Pancreas (tissue), 10 donors: ENCODE results near the gene RAX2. TPM values are rescaled to one million over a fixed set of nuclear protein-coding genes. Genes with fewer than 3 reads are reported as not detected.
A peak's percentile ranks its signal among the peaks of the same experiment; 100 is the strongest.

Experiments
- ATAC-seq, 4 donors: fragments of 200-7000 bp; cut with Tn5 transposase; one replicate each; pipeline versions ENCODE4 v1.8.0 to v1.9.1; 2020; ENCODE audit warnings: mild to moderate bottlenecking in 4 of 4, moderate library complexity in 4 of 4
- DNase-seq, 6 donors: peaks; one replicate each; pipeline ENCODE4 v3.0.0-alpha.2; 2020
- FAIRE-seq: peaks from 2 replicates; lab custom pipeline; 2012; peaks lifted over from hg19 to GRCh38; lab: Jason Lieb, UNC
- H3K27ac ChIP-seq, 4 donors: fragments of 200-600 bp; sonication (generic); 1 replicate in 3 of 4; 2 replicates in 1 of 4; pipeline versions ENCODE4 v1.5.0 to v1.8.0; 2020
- H3K27me3 ChIP-seq, 4 donors: fragments of 200-600 bp; one replicate each; pipeline ENCODE4 v1.8.0; 2021
- H3K36me3 ChIP-seq, 3 donors: fragments of 200-600 bp; sonication (generic) in 1 of 3; one replicate each; pipeline versions ENCODE4 v1.5.0 to v1.8.0; 2020 to 2021
- H3K4me1 ChIP-seq, 3 donors: fragments of 200-600 bp; one replicate each; pipeline ENCODE4 v1.8.0; 2021
- H3K4me3 ChIP-seq, 4 donors: fragments of 200-600 bp; sonication (generic) in 2 of 4; one replicate each; pipeline versions ENCODE4 v1.5.0 to v1.8.0; 2020 to 2021
- H3K9me3 ChIP-seq, 4 donors: fragments of 200-600 bp; one replicate each; pipeline ENCODE4 v1.8.0; 2021
- WGBS, 2 donors: extraction: QIAGEN DNeasy Blood & Tissue Kit; methylation state at CpG; one replicate each; pipeline ENCODE4 v1.1.7; 2013; 5-methylcytosine and 5-hydroxymethylcytosine counted together
- intact Hi-C, 3 donors: fragments of 100-400 bp; cut with DNase I; formaldehyde crosslinking; loops; one replicate each; pipeline versions ENCODE4 v1.11.1 to v1.14.2; 2022
- polyA plus RNA-seq, 2 donors: library from polyadenylated mRNA; stranded (reverse); fragments of 200-250 nt; gene quantifications; one replicate each; pipeline ENCODE4 v1.2.3, GENCODE V29; 2013
- total RNA-seq, 6 donors: library from RNA; stranded (reverse); fragmentation: NEBNext Ultra II Directional in 4 of 6; extraction: Animal tissue kit (Norgen Biotek cat#: 25700) in 4 of 6; gene quantifications; one replicate each; pipeline versions ENCODE4 v1.2.1 to v1.2.4, GENCODE V29; 2021 to 2023
- TF ChIP-seq, protein P1 (sequence below), 4 donors: fragments of 200-600 bp; sonication (generic) in 3 of 4; IDR thresholded peaks; one replicate each; pipeline versions ENCODE4 v1.5.0 to v1.8.0; 2021; ENCODE audit warnings: antibody characterized with exemption in 4 of 4
- donor health status: healthy with polysubstance abuse.
- donor health status: DM: no; HTN: no; CAD: no; lungs with moderate emphysema.
- donor health status: DM: no; HTN: no; CAD: no.
- donor health status: control.
- donor health status: control.
- donor health status: Bipolar disorder and iron deficiency.
- donor health status: DM: yes; HTN: yes; CAD: no.
- donor health status: DM: no; HTN: no; CAD: no.
- donor health status: DM: no; HTN: no; CAD: no.
- donor health status: DM: yes; HTN: yes; CAD: no.

RAX2 gene
- total and polyA plus RNA-seq, 8 donors: not detected

- Histone ChIP-seq H3K4me1 (peaks cover 0 to 7% (median 0%) of the 10 kb centered on the region in 3 donors), H3K27me3 (no peaks in the 10 kb centered on the region), H3K4me3 (no peak overlapping the region), H3K27ac (no peak overlapping the region), H3K9me3 (no peaks in the 10 kb centered on the region), H3K36me3 (no peaks in the 10 kb centered on the region)
- FAIRE-seq (no peak), DNase-seq (peak in 1 of 6 donors; percentile 49), ATAC-seq (peak in 1 of 4 donors; percentile 14)
- TF ChIP-seq, protein P1, sequence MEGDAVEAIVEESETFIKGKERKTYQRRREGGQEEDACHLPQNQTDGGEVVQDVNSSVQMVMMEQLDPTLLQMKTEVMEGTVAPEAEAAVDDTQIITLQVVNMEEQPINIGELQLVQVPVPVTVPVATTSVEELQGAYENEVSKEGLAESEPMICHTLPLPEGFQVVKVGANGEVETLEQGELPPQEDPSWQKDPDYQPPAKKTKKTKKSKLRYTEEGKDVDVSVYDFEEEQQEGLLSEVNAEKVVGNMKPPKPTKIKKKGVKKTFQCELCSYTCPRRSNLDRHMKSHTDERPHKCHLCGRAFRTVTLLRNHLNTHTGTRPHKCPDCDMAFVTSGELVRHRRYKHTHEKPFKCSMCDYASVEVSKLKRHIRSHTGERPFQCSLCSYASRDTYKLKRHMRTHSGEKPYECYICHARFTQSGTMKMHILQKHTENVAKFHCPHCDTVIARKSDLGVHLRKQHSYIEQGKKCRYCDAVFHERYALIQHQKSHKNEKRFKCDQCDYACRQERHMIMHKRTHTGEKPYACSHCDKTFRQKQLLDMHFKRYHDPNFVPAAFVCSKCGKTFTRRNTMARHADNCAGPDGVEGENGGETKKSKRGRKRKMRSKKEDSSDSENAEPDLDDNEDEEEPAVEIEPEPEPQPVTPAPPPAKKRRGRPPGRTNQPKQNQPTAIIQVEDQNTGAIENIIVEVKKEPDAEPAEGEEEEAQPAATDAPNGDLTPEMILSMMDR (IDR thresholded peaks at IDR 0.05): no peak
- WGBS, 2 donors: 30 to 34% methylated on average over 9 of the region's 9 CpGs
- intact Hi-C loops: no loop called here
Observed at GRCh38 chr19:3720349-3720917, 51.6 kb downstream of the RAX2 start.

GRCh38 chr19:3719868-3720267 lies 52.2 kb downstream of the RAX2 start:
- Histone ChIP-seq H3K9me3 (no peaks in the 10 kb centered on the region), H3K4me3 (no peak overlapping the region), H3K27me3 (no peaks in the 10 kb centered on the region), H3K4me1 (peaks cover 0 to 7% (median 0%) of the 10 kb centered on the region in 3 donors), H3K36me3 (no peaks in the 10 kb centered on the region), H3K27ac (no peak overlapping the region)
- FAIRE-seq: no peak
- TF ChIP-seq, protein P1 (IDR thresholded peaks at IDR 0.05): no peak
- DNase-seq: no peak
- 70 to 92% methylated on average over 4 of the region's 4 CpGs for WGBS, 2 donors
- ATAC-seq: no peak
- intact Hi-C loops: loop anchor here in 1 of 3 donors (5.0 kb wide), 1 partner anchor 53 kb away; no protein-coding TSS in a partner anchor

Other genes with a start within 250 kb of the RAX2 start
- gene TEKTIP1, start 233.1 kb downstream of the RAX2 start, total RNA-seq: 1 to 10 TPM in 4 of 6 donors, under 1 TPM in 2; 0.73 to 2.6 (median 1.7) TPM
- gene TEKTIP1, start 233.1 kb downstream of the RAX2 start, polyA plus RNA-seq: 1 to 10 TPM; 3.3 to 5.6 TPM
- 10 to 100 TPM; 24.8 to 53.8 (median 39.2) TPM for gene MFSD12, start 214.6 kb downstream of the RAX2 start, total RNA-seq
- 10 to 100 TPM; 29.6 to 53.6 TPM for gene MFSD12, start 214.6 kb downstream of the RAX2 start, polyA plus RNA-seq
- 10 to 100 TPM; 26.3 to 45.7 (median 30.6) TPM for gene HMG20B, start 199.3 kb downstream of the RAX2 start, total RNA-seq
- 100 to 1,000 TPM in 1 of 2 donors, 10 to 100 TPM in 1; 84.0 to 102 TPM for gene HMG20B, start 199.3 kb downstream of the RAX2 start, polyA plus RNA-seq
- under 1 TPM; 0.17 to 0.34 (median 0.28) TPM for gene GIPC3, start 186.8 kb downstream of the RAX2 start, total RNA-seq
- under 1 TPM; 0.72 to 0.92 TPM for gene GIPC3, start 186.8 kb downstream of the RAX2 start, polyA plus RNA-seq
- 1 to 10 TPM in 2 of 6 donors, under 1 TPM in 4; 0.42 to 1.2 (median 0.50) TPM for gene TBXA2R, start 165.4 kb downstream of the RAX2 start, total RNA-seq
- 1 to 10 TPM in 1 of 2 donors, under 1 TPM in 1; 0.95 to 1.5 TPM for gene TBXA2R, start 165.4 kb downstream of the RAX2 start, polyA plus RNA-seq
- gene CACTIN, start 145.4 kb downstream of the RAX2 start, total RNA-seq: 10 to 100 TPM in 3 of 6 donors, 1 to 10 TPM in 3; 6.8 to 14.6 (median 10.4) TPM
- 10 to 100 TPM; 17.4 to 27.2 TPM for gene CACTIN, start 145.4 kb downstream of the RAX2 start, polyA plus RNA-seq
- gene PIP5K1C, start 71.8 kb downstream of the RAX2 start, total RNA-seq: 10 to 100 TPM; 12.9 to 21.4 (median 14.9) TPM
- gene PIP5K1C, start 71.8 kb downstream of the RAX2 start, polyA plus RNA-seq: 10 to 100 TPM; 14.1 to 24.8 TPM
- gene TJP3, start 63.8 kb downstream of the RAX2 start, total RNA-seq: 10 to 100 TPM in 5 of 6 donors, 1 to 10 TPM in 1; 9.2 to 23.7 (median 15.1) TPM
- 10 to 100 TPM; 26.2 to 36.0 TPM for gene TJP3, start 63.8 kb downstream of the RAX2 start, polyA plus RNA-seq
- 10 to 100 TPM in 3 of 6 donors, 1 to 10 TPM in 3; 6.7 to 18.7 (median 9.7) TPM for gene APBA3, start 10.5 kb downstream of the RAX2 start, total RNA-seq
- 10 to 100 TPM; 21.7 to 27.1 TPM for gene APBA3, start 10.5 kb downstream of the RAX2 start, polyA plus RNA-seq
- gene MRPL54, start 9.5 kb downstream of the RAX2 start, total RNA-seq: 10 to 100 TPM; 30.0 to 46.3 (median 36.5) TPM
- 100 to 1,000 TPM in 1 of 2 donors, 10 to 100 TPM in 1; 95.8 to 104 TPM for gene MRPL54, start 9.5 kb downstream of the RAX2 start, polyA plus RNA-seq
- 1 to 10 TPM in 2 of 6 donors, under 1 TPM in 2, not detected in 2; 0.69 to 3.9 (median 1.5) TPM for gene MATK, start 14.2 kb upstream of the RAX2 start, total RNA-seq
- gene MATK, start 14.2 kb upstream of the RAX2 start, polyA plus RNA-seq: 1 to 10 TPM; 1.6 to 1.8 TPM
- gene ZFR2, start 96.8 kb upstream of the RAX2 start, total RNA-seq: under 1 TPM in 4 of 6 donors, not detected in 2; 0.06 to 0.37 (median 0.30) TPM
- gene ZFR2, start 96.8 kb upstream of the RAX2 start, polyA plus RNA-seq: 1 to 10 TPM in 1 of 2 donors, under 1 TPM in 1; 0.49 to 3.1 TPM
- under 1 TPM; 0.09 to 0.67 (median 0.27) TPM for gene ATCAY, start 108.5 kb upstream of the RAX2 start, total RNA-seq
- gene ATCAY, start 108.5 kb upstream of the RAX2 start, polyA plus RNA-seq: under 1 TPM; 0.04 to 0.70 TPM
- under 1 TPM in 1 of 6 donors, not detected in 5; 0.55 TPM for gene NMRK2, start 160.8 kb upstream of the RAX2 start, total RNA-seq
- gene NMRK2, start 160.8 kb upstream of the RAX2 start, polyA plus RNA-seq: under 1 TPM; 0.23 to 0.33 TPM
- 10 to 100 TPM; 20.6 to 40.1 (median 27.4) TPM for gene DAPK3, start 198.9 kb upstream of the RAX2 start, total RNA-seq
- 10 to 100 TPM; 50.6 to 61.4 TPM for gene DAPK3, start 198.9 kb upstream of the RAX2 start, polyA plus RNA-seq
- gene EEF2, start 213.2 kb upstream of the RAX2 start, total RNA-seq: 1,000 to 10,000 TPM; 2,199 to 4,238 (median 2,879) TPM
- gene EEF2, start 213.2 kb upstream of the RAX2 start, polyA plus RNA-seq: 1,000 to 10,000 TPM in 1 of 2 donors, 100 to 1,000 TPM in 1; 545 to 1,088 TPM
- 10 to 100 TPM; 13.4 to 25.3 (median 16.1) TPM for gene PIAS4, start 235.5 kb upstream of the RAX2 start, total RNA-seq
- gene PIAS4, start 235.5 kb upstream of the RAX2 start, polyA plus RNA-seq: 10 to 100 TPM; 12.8 to 14.8 TPM